HepG2 (cell line): Measurements from ENCODE around the gene LRP2. TPM values are rescaled to one million over a fixed set of nuclear protein-coding genes. Genes with fewer than 3 reads are reported as not detected.

ENCODE experiments used
- ATAC-seq: fragments of 200-7000 bp; cut with Tn5 transposase; 3 replicates; pipeline ENCODE4 v1.9.1; 2020; ENCODE audit warnings: mild to moderate bottlenecking, moderate library complexity
- BruUV-seq: library from RNA; stranded (reverse); fragments of 400-500 nt; replicated peaks from 2 replicates; lab custom pipeline; 2021; lab: Mats Ljungman, UMichigan
- CTCF ChIA-PET: fragments of 300-600 bp; formaldehyde crosslinking; extraction: SDS; loops from one replicate; lab custom pipeline; 2021; ENCODE audit warnings: low total read pairs, inconsistent platforms, low intra/inter-chr PET ratio; lab: Yijun Ruan, JAX
- POLR2A ChIA-PET: fragments of 350-600 bp; sonication (Branson Sonifier 250); formaldehyde crosslinking; loops from one replicate; lab custom pipeline; 2020; ENCODE audit warnings: antibody characterized with exemption, inconsistent platforms; lab: Yijun Ruan, JAX
- DNase-seq: peaks from one replicate; pipeline ENCODE4 v3.0.0-alpha.2; 2015; ENCODE audit warnings: low spot score
- FAIRE-seq: peaks from 3 replicates; lab custom pipeline; 2011; peaks lifted over from hg19 to GRCh38; lab: Jason Lieb, UNC
- H2AFZ ChIP-seq: one replicate; pipeline ENCODE4 v1.6.1; 2011; ENCODE audit warnings: low read length, inconsistent platforms
- H3K27ac ChIP-seq: fragments of 300-600 bp; 3 replicates; pipeline ENCODE4 v1.8.0; 2011; ENCODE audit warnings: mixed run types, mild to moderate bottlenecking, mixed read lengths, low read length, inconsistent platforms; ENCODE audit not compliant: insufficient read depth; ENCODE audit errors: extremely low read length
- H3K27me3 ChIP-seq, 2 experiments: fragments of 200-600 bp in 1 of 2; 2 replicates in 1 of 2; 3 replicates in 1 of 2; pipeline versions ENCODE4 v1.6.0 to v1.8.0; 2011; ENCODE audit warnings: low read length in 2 of 2, mild to moderate bottlenecking in 2 of 2, moderate library complexity in 2 of 2, inconsistent platforms in 1 of 2; ENCODE audit not compliant: insufficient read depth in 2 of 2, control insufficient read depth in 1 of 2
- H3K36me3 ChIP-seq, 2 experiments: fragments of 200-600 bp in 1 of 2; replicated peaks in 1 of 2; 2 replicates in 1 of 2; 3 replicates in 1 of 2; pipeline versions ENCODE4 v1.5.1 to v1.8.0; 2011; ENCODE audit warnings: low read length in 2 of 2, inconsistent platforms in 1 of 2; ENCODE audit not compliant: insufficient read depth in 2 of 2, control insufficient read depth in 1 of 2
- H3K4me1 ChIP-seq: 2 replicates; pipeline ENCODE4 v1.5.1; 2012; ENCODE audit warnings: low read length, inconsistent platforms; ENCODE audit not compliant: insufficient read depth
- H3K4me2 ChIP-seq: 2 replicates; pipeline ENCODE4 v1.6.0; 2011; ENCODE audit warnings: low read depth, low read length, inconsistent platforms
- H3K4me3 ChIP-seq, 3 experiments: fragments of 200-600 bp in 1 of 3; sonication (generic), shearing (Covaris generic) in 1 of 3; replicated peaks in 1 of 3; 2 replicates each; pipeline ENCODE4 v1.5.1; 2011 to 2016; ENCODE audit warnings: low read length in 3 of 3, inconsistent platforms in 2 of 3, low read depth in 2 of 3, mild to moderate bottlenecking in 2 of 3, control low read depth in 1 of 3, mixed read lengths in 1 of 3; ENCODE audit not compliant: insufficient read depth in 1 of 3
- H3K79me2 ChIP-seq: one replicate; pipeline ENCODE4 v1.6.1; 2011; ENCODE audit warnings: low read length, inconsistent platforms; ENCODE audit not compliant: insufficient read depth
- H3K9ac ChIP-seq: 2 replicates; pipeline ENCODE4 v1.6.0; 2011; ENCODE audit warnings: mild to moderate bottlenecking, low read depth, low read length, inconsistent platforms; ENCODE audit not compliant: insufficient read depth
- H3K9me3 ChIP-seq: 2 replicates; pipeline ENCODE4 v1.5.1; 2012; ENCODE audit warnings: mild to moderate bottlenecking, low read length
- H4K20me1 ChIP-seq: 2 replicates; pipeline ENCODE4 v1.6.0; 2011; ENCODE audit warnings: inconsistent platforms, mild to moderate bottlenecking, low read length, moderate library complexity; ENCODE audit not compliant: insufficient read depth
- FOSL2 ChIP-seq: sonication (generic); formaldehyde crosslinking; IDR thresholded peaks from 2 replicates; pipeline ENCODE4 v1.4.0; 2020; ENCODE audit warnings: missing genetic modification reagents
- GTF3A ChIP-seq: sonication (generic); formaldehyde crosslinking; conservative IDR thresholded peaks from 2 replicates; pipeline ENCODE4 v1.4.0; 2020; ENCODE audit warnings: mild to moderate bottlenecking, missing genetic modification reagents
- HMG20B ChIP-seq: conservative IDR thresholded peaks from 2 replicates; pipeline ENCODE4 v1.6.1; 2016; ENCODE audit warnings: missing genetic modification reagents, missing compliant biosample characterization
- PAX8 ChIP-seq: sonication (generic); formaldehyde crosslinking; IDR thresholded peaks from 2 replicates; pipeline ENCODE4 v1.8.0; 2022; ENCODE audit warnings: mild to moderate bottlenecking, missing genetic modification reagents, borderline replicate concordance
- SALL1 ChIP-seq: sonication (generic); formaldehyde crosslinking; IDR thresholded peaks from 2 replicates; pipeline ENCODE4 v1.8.0; 2022; ENCODE audit warnings: mild to moderate bottlenecking, missing genetic modification reagents
- SMAD9 ChIP-seq: sonication (generic); formaldehyde crosslinking; IDR thresholded peaks from 2 replicates; pipeline ENCODE4 v1.5.1; 2020; ENCODE audit warnings: mild to moderate bottlenecking, missing genetic modification reagents
- SRSF4 ChIP-seq: fragments of 200-400 bp; formaldehyde crosslinking; IDR thresholded peaks from one replicate; pipeline ENCODE4 v1.6.1; 2018; ENCODE audit warnings: mild to moderate bottlenecking, low read depth, low read length, moderate library complexity; ENCODE audit not compliant: poor library complexity, severe bottlenecking
- ZNF292 ChIP-seq: sonication (generic); formaldehyde crosslinking; IDR thresholded peaks from 2 replicates; pipeline ENCODE4 v1.8.1; 2022; ENCODE audit warnings: mild to moderate bottlenecking, low read depth, missing genetic modification reagents, borderline replicate concordance
- ZNF549 ChIP-seq: sonication (generic); formaldehyde crosslinking; IDR thresholded peaks from 2 replicates; pipeline ENCODE4 v1.5.0; 2020; ENCODE audit warnings: missing genetic modification reagents
- ZNF850 ChIP-seq: sonication (generic); formaldehyde crosslinking; conservative IDR thresholded peaks from 2 replicates; pipeline ENCODE4 v1.9.0; 2021; ENCODE audit warnings: mild to moderate bottlenecking, missing genetic modification reagents
- in situ Hi-C: cut with HindIII; loops from 2 replicates; pipeline ENCODE4 v1.10.0; 2017; ENCODE audit warnings: low pct_unique_long_range_greater_than_20kb; ENCODE audit not compliant: extremely low pct_ligation_motif_present
- intact Hi-C: fragments of 100-400 bp; cut with micrococcal nuclease; formaldehyde crosslinking; loops from one replicate; pipeline ENCODE4 v1.10.0; 2022; ENCODE audit not compliant: unreplicated experiment
- polyA plus RNA-seq, 8 experiments: library from polyadenylated mRNA; depleted of rRNA in 3 of 8; stranded (reverse) in 7 of 8; unstranded in 1 of 8; fragments of >200 nt; fragmentation: Illumina TruSeq in 4 of 8; extraction: Trizol in 4 of 8; gene quantifications; 2 replicates each; pipeline versions ENCODE4 v1.2.1 to v1.2.3, GENCODE V29; 2011 to 2016; ENCODE audit warnings: low read depth in 4 of 8, missing spikeins in 1 of 8, mixed read lengths in 1 of 8; ENCODE audit not compliant: insufficient read depth in 1 of 8
- total RNA-seq, 5 experiments: library from RNA; depleted of rRNA; stranded (reverse); fragments of >200 nt; fragmentation: Illumina TruSeq; extraction: Trizol; gene quantifications; 2 replicates each; pipeline ENCODE4 v1.2.3, GENCODE V29; 2016; ENCODE audit warnings: low read depth in 1 of 5
- TF ChIP-seq, protein P1 (sequence below): sonication (generic); formaldehyde crosslinking; IDR thresholded peaks from 2 replicates; pipeline ENCODE4 v1.5.1; 2020; ENCODE audit warnings: missing genetic modification reagents, mild to moderate bottlenecking, borderline replicate concordance
- TF ChIP-seq, protein P2 (sequence below): sonication (generic); formaldehyde crosslinking; IDR thresholded peaks from 2 replicates; pipeline ENCODE4 v1.4.0; 2020; ENCODE audit warnings: missing genetic modification reagents

Gene LRP2
- total and polyA plus RNA-seq, 2 of the 13 experiments (the other 11 are each of a cell fraction or from before 2014, with no cell fraction given), result 0.03 to 0.15 TPM

DNA sequence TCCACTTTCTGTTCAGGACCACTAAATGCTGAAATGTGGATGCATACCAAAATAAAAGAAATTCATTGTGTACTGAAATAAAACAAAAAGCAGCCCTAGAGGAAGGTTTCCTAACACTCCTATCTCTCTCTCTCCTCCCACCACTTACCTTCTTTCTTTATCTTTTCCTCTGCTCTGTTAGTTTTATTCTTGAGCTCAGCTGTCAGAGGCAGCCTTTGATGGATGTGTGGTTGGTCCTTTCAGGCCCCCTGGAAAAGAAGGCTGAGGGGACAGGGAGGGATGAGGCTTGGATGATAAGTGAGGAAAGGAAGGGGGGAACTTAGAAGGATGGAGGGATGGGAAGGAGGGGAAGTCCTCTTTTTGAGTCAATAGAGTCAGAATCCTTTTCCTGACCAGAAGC lies 245.3 kb downstream of the LRP2 start:
- H3K79me2 ChIP-seq, result no peaks in the 10 kb centered on the region
- in situ Hi-C loops, result no loop called here
- peaks cover 0 to 5% of the 10 kb centered on the region in 2 experiments; a peak in 1 of 5 replicates for H3K27me3 ChIP-seq
- DNase-seq (no peak), FAIRE-seq (no peak), ATAC-seq (no peak)
- no peak overlapping the region for H3K4me3 ChIP-seq
- POLR2A ChIA-PET, result no interaction called here
- no peak for TF ChIP-seq FOSL2
- TF ChIP-seq HMG20B, result no peak
- TF ChIP-seq ZNF292, result no peak
- TF ChIP-seq, protein P1, sequence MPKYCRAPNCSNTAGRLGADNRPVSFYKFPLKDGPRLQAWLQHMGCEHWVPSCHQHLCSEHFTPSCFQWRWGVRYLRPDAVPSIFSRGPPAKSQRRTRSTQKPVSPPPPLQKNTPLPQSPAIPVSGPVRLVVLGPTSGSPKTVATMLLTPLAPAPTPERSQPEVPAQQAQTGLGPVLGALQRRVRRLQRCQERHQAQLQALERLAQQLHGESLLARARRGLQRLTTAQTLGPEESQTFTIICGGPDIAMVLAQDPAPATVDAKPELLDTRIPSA, result no peak
- TF ChIP-seq GTF3A (CRISPR knock-in tag), result no peak
- TF ChIP-seq SMAD9 (CRISPR knock-in tag), result no peak
- no peak for TF ChIP-seq SALL1 (CRISPR knock-in tag)
- TF ChIP-seq SRSF4, result no peak
- no peak for TF ChIP-seq PAX8
- TF ChIP-seq ZNF850, result no peak
- no peak for TF ChIP-seq ZNF549
- TF ChIP-seq, protein P2, sequence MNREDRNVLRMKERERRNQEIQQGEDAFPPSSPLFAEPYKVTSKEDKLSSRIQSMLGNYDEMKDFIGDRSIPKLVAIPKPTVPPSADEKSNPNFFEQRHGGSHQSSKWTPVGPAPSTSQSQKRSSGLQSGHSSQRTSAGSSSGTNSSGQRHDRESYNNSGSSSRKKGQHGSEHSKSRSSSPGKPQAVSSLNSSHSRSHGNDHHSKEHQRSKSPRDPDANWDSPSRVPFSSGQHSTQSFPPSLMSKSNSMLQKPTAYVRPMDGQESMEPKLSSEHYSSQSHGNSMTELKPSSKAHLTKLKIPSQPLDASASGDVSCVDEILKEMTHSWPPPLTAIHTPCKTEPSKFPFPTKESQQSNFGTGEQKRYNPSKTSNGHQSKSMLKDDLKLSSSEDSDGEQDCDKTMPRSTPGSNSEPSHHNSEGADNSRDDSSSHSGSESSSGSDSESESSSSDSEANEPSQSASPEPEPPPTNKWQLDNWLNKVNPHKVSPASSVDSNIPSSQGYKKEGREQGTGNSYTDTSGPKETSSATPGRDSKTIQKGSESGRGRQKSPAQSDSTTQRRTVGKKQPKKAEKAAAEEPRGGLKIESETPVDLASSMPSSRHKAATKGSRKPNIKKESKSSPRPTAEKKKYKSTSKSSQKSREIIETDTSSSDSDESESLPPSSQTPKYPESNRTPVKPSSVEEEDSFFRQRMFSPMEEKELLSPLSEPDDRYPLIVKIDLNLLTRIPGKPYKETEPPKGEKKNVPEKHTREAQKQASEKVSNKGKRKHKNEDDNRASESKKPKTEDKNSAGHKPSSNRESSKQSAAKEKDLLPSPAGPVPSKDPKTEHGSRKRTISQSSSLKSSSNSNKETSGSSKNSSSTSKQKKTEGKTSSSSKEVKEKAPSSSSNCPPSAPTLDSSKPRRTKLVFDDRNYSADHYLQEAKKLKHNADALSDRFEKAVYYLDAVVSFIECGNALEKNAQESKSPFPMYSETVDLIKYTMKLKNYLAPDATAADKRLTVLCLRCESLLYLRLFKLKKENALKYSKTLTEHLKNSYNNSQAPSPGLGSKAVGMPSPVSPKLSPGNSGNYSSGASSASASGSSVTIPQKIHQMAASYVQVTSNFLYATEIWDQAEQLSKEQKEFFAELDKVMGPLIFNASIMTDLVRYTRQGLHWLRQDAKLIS (CRISPR knock-in tag), result no peak
- no peaks in the 10 kb centered on the region for H3K36me3 ChIP-seq
- intact Hi-C loops, result no loop called here
- CTCF ChIA-PET, result no interaction called here
- H3K4me1 ChIP-seq, result no peaks in the 10 kb centered on the region
- no peaks in the 10 kb centered on the region for H4K20me1 ChIP-seq
- H3K9ac ChIP-seq, result no peak overlapping the region
- H3K9me3 ChIP-seq, result no peaks in the 10 kb centered on the region
- no peak overlapping the region for H3K4me2 ChIP-seq
- no TSS peak for BruUV-seq
- H3K27ac ChIP-seq, result no peak overlapping the region
- H2AFZ ChIP-seq, result no peak overlapping the region
